ENCODE data around the gene UXS1.

DNA sequence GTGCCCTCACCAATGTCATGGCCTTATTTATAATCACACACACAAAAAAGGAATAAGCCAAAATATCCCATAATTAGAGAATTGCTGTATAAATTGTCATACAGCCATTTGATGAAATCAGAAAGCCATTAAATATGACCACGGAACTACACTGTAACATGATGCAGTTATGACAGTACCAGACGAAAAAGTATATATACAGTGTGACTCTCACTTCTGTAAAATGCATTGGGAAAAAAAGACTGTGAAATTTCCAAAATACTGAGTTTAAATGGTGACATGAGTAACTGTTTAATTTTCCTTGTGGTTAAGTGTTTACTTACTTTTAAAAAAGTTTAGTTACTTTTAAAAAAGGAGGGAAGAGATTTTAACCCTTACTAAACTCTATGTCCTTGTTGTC is 25.4 kb downstream of the UXS1 start:
- TF ChIP-seq, protein P1, sequence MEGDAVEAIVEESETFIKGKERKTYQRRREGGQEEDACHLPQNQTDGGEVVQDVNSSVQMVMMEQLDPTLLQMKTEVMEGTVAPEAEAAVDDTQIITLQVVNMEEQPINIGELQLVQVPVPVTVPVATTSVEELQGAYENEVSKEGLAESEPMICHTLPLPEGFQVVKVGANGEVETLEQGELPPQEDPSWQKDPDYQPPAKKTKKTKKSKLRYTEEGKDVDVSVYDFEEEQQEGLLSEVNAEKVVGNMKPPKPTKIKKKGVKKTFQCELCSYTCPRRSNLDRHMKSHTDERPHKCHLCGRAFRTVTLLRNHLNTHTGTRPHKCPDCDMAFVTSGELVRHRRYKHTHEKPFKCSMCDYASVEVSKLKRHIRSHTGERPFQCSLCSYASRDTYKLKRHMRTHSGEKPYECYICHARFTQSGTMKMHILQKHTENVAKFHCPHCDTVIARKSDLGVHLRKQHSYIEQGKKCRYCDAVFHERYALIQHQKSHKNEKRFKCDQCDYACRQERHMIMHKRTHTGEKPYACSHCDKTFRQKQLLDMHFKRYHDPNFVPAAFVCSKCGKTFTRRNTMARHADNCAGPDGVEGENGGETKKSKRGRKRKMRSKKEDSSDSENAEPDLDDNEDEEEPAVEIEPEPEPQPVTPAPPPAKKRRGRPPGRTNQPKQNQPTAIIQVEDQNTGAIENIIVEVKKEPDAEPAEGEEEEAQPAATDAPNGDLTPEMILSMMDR (conservative IDR thresholded peaks at IDR 0.05 in 1 of 2, IDR thresholded peaks at IDR 0.05 in 1 of 2; ENCODE audit: extremely low read depth in 1 of 2, insufficient read depth in 1 of 2, low read depth in 1 of 2, low read length in 2 of 2): no peak
- no peak for TF ChIP-seq EZH2 (IDR thresholded peaks at IDR 0.05; ENCODE audit: borderline replicate concordance, low read length)

Data from mammary epithelial cell (primary cell).